ENCODE measurements around the gene FLNB.

The FLNB gene

GRCh38 chr3:58072763-58073130 is 64.5 kb downstream of the FLNB start:
- TF ChIP-seq ZNF565 (CRISPR knock-in tag; conservative IDR thresholded peaks at IDR 0.05; ENCODE audit: low read depth) (no peak), PATZ1 (CRISPR knock-in tag; IDR thresholded peaks at IDR 0.05; ENCODE audit: borderline replicate concordance) (no peak), TSHZ2 (CRISPR knock-in tag; IDR thresholded peaks at IDR 0.05) (no peak), ZFP3 (CRISPR knock-in tag; IDR thresholded peaks at IDR 0.05) (no peak), ARNTL (CRISPR knock-in tag; IDR thresholded peaks at IDR 0.05; ENCODE audit: borderline replicate concordance, low read depth) (no peak), ZNF8 (CRISPR knock-in tag; IDR thresholded peaks at IDR 0.05) (no peak), CSDC2 (CRISPR knock-in tag; IDR thresholded peaks at IDR 0.05) (no peak), ISL1 (CRISPR knock-in tag; IDR thresholded peaks at IDR 0.05) (no peak), CSRNP3 (CRISPR knock-in tag; IDR thresholded peaks at IDR 0.05) (no peak)
- no peak for ATAC-seq

- ATAC-seq, result no peak
- no peak for TF ChIP-seq ZNF565 (CRISPR knock-in tag; conservative IDR thresholded peaks at IDR 0.05; ENCODE audit: low read depth)
- TF ChIP-seq TCF4 (CRISPR knock-in tag; IDR thresholded peaks at IDR 0.05; ENCODE audit: borderline replicate concordance), result no peak
- TF ChIP-seq RARB (CRISPR knock-in tag; IDR thresholded peaks at IDR 0.05), result no peak
- TF ChIP-seq CSRNP3 (CRISPR knock-in tag; IDR thresholded peaks at IDR 0.05), result no peak
- no peak for TF ChIP-seq ZFP30 (CRISPR knock-in tag; IDR thresholded peaks at IDR 0.05)
- TF ChIP-seq OSR1 (CRISPR knock-in tag; IDR thresholded peaks at IDR 0.05), result no peak
- no peak for TF ChIP-seq PATZ1 (CRISPR knock-in tag; IDR thresholded peaks at IDR 0.05; ENCODE audit: borderline replicate concordance)
- TF ChIP-seq CSDC2 (CRISPR knock-in tag; IDR thresholded peaks at IDR 0.05), result no peak
- no peak for TF ChIP-seq ARNTL (CRISPR knock-in tag; IDR thresholded peaks at IDR 0.05; ENCODE audit: borderline replicate concordance, low read depth)
- TF ChIP-seq BACH2 (CRISPR knock-in tag; IDR thresholded peaks at IDR 0.05; ENCODE audit: borderline replicate concordance), result no peak
- TF ChIP-seq ZC3H10 (CRISPR knock-in tag; IDR thresholded peaks at IDR 0.05), result no peak
- no peak for TF ChIP-seq PPARA (CRISPR knock-in tag; IDR thresholded peaks at IDR 0.05; ENCODE audit: borderline replicate concordance)
- no peak for TF ChIP-seq ZNF70 (CRISPR knock-in tag; IDR thresholded peaks at IDR 0.05)
- TF ChIP-seq POU6F1 (CRISPR knock-in tag; IDR thresholded peaks at IDR 0.05; ENCODE audit: borderline replicate concordance, low read depth), result no peak
- TF ChIP-seq SNAI2 (CRISPR knock-in tag; IDR thresholded peaks at IDR 0.05), result no peak
These were observed 65.3 kb downstream of the FLNB start for GRCh38 chr3:58073301-58074108.

All from SK-N-SH treated with all-trans-retinoic acid at 6 μM for 48 hours (cell line).